Activated CD8-positive, alpha-beta T cell treated with anti-CD3 and anti-CD28 coated beads, Interleukin-2, amount 10 ng/mL, durations not matched to agents 7 days and 5 days (primary cell): ENCODE measurements around the gene PGK1. TPM values are rescaled to one million over a fixed set of nuclear protein-coding genes. Genes with fewer than 3 reads are reported as not detected.
"Not testable (repeated sequence)": the region's sequence is repeated elsewhere in the genome, so short reads cannot be mapped to it uniquely, and the experiment has no call there.

Source experiments
- ATAC-seq: fragments of 150-1000 bp; cut with Tn5 transposase; one replicate; pipeline ENCODE4 v1.10.0; 2021; ENCODE audit warnings: moderate library complexity
- CTCF ChIA-PET: fragments of 350-600 bp; sonication (Branson Sonifier 250); formaldehyde crosslinking; loops from one replicate; lab custom pipeline; 2021; ENCODE audit warnings: antibody characterized with exemption; lab: Charles Lee
- POLR2A ChIA-PET: fragments of 350-600 bp; sonication (Branson Sonifier 250); formaldehyde crosslinking; loops from one replicate; lab custom pipeline; 2021; ENCODE audit warnings: antibody characterized with exemption; lab: Charles Lee
- DNase-seq: peaks from one replicate; pipeline ENCODE4 v3.0.0-alpha.2; 2020
- H3K27ac Mint-ChIP-seq: one replicate; pipeline ENCODE4 v1.8.0; 2021; ENCODE audit warnings: mild to moderate bottlenecking, mixed read lengths
- H3K27me3 Mint-ChIP-seq: one replicate; pipeline ENCODE4 v1.8.0; 2021; ENCODE audit warnings: low read depth, mixed read lengths
- H3K36me3 Mint-ChIP-seq: one replicate; pipeline ENCODE4 v1.8.0; 2021; ENCODE audit warnings: low read depth, mixed read lengths
- H3K4me1 Mint-ChIP-seq: one replicate; pipeline ENCODE4 v1.8.0; 2021; ENCODE audit warnings: low read depth, mixed read lengths
- H3K4me3 Mint-ChIP-seq: one replicate; pipeline ENCODE4 v1.8.0; 2021; ENCODE audit warnings: mild to moderate bottlenecking, mixed read lengths
- H3K9me3 Mint-ChIP-seq: one replicate; pipeline ENCODE4 v1.8.0; 2022; ENCODE audit warnings: mixed read lengths; ENCODE audit not compliant: insufficient read depth
- total RNA-seq, 2 experiments: library from RNA; stranded (reverse); gene quantifications; one replicate each; pipeline ENCODE4 v1.2.3, GENCODE V29; 2021

PGK1 gene
- 1,000 to 10,000 TPM; 1,137 to 1,152 TPM for total RNA-seq

- Mint-ChIP-seq H3K4me1 (peaks cover 44% of the 10 kb centered on the region), H3K27me3 (no peaks in the 10 kb centered on the region), H3K27ac (peak within 1 kb of the TSS; percentile 95), H3K9me3 (no peaks in the 10 kb centered on the region), H3K36me3 (peaks cover 54% of the 10 kb centered on the region), H3K4me3 (peak within 1 kb of the TSS; percentile 97)
- CTCF ChIA-PET, result no interaction called here
- DNase-seq (peak; percentile 95), ATAC-seq (peak; percentile 96)
- POLR2A ChIA-PET, result interaction anchor here (1.0 to 1.2 kb wide), 3 partner anchors 12 to 193 kb away, joined by 3 to 5 read pairs (median 3); partner anchors contain the start of gene ATP7A
Observed at GRCh38 chrX:78103623-78104446, at the start of gene PGK1. Gene PGK1, plus strand, starts transcription at chrX:78104248. Its CDS starts 93 bp downstream, at chrX:78104341.

DNA sequence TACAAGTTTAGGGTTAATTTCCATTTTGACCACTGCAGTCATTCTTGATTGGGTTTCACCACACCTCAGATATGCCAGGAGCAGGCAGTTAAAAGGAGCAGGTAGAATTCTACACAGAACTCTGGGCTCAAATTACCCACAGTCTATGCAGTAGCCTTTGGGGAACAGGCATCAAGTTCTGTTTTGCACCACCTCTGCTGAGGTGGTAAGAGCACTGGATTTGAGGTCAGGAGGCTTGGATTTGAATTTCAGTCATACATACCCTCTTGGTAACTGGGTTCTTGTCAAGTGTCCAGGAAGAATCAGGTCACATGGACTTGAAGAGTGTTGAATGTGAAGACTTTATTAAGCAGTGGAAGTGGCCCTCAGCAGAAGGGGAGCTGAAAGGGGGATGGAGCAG, 40.4 kb upstream of the PGK1 start:
- H3K36me3 Mint-ChIP-seq, result no peaks in the 10 kb centered on the region
- H3K4me1 Mint-ChIP-seq, result peaks cover 12% of the 10 kb centered on the region
- POLR2A ChIA-PET, result no interaction called here
- no peak overlapping the region for H3K4me3 Mint-ChIP-seq
- H3K27me3 Mint-ChIP-seq, result no peaks in the 10 kb centered on the region
- DNase-seq, result no peak
- no peak for ATAC-seq
- no peak overlapping the region for H3K27ac Mint-ChIP-seq
- CTCF ChIA-PET, result no interaction called here
- no peaks in the 10 kb centered on the region for H3K9me3 Mint-ChIP-seq

DNA sequence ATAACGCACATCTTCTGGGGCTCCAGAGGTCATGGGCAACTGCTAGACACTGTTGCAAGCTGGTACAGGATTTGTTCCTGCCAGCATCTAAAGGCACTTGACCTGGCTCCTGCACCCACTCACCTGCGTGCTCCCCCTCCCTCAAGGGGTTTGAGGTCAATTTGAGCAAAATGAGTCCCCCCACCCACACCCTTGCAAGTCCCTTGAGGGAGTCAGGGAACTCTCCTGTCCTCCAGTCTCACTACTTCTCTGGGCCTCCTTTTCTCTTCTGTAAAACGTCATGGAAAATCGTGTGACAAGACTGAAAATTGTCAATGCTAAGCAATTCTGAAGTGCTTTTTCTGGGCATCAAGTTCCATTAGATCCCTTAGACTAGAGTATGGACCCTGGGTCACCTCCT, 39.9 kb upstream of the PGK1 start:
- Mint-ChIP-seq H3K36me3 (no peaks in the 10 kb centered on the region), H3K9me3 (no peaks in the 10 kb centered on the region), H3K4me1 (peaks cover 12% of the 10 kb centered on the region), H3K4me3 (no peak overlapping the region), H3K27ac (no peak overlapping the region), H3K27me3 (no peaks in the 10 kb centered on the region)
- POLR2A ChIA-PET, result interaction anchor here (0.6 kb wide), 1 partner anchor 102 kb away, joined by 4 read pairs; no protein-coding TSS in a partner anchor
- CTCF ChIA-PET, result interaction anchor here (0.8 kb wide), 1 partner anchor 39 kb away, joined by 4 read pairs; no protein-coding TSS in a partner anchor
- DNase-seq (no peak), ATAC-seq (no peak)

DNA sequence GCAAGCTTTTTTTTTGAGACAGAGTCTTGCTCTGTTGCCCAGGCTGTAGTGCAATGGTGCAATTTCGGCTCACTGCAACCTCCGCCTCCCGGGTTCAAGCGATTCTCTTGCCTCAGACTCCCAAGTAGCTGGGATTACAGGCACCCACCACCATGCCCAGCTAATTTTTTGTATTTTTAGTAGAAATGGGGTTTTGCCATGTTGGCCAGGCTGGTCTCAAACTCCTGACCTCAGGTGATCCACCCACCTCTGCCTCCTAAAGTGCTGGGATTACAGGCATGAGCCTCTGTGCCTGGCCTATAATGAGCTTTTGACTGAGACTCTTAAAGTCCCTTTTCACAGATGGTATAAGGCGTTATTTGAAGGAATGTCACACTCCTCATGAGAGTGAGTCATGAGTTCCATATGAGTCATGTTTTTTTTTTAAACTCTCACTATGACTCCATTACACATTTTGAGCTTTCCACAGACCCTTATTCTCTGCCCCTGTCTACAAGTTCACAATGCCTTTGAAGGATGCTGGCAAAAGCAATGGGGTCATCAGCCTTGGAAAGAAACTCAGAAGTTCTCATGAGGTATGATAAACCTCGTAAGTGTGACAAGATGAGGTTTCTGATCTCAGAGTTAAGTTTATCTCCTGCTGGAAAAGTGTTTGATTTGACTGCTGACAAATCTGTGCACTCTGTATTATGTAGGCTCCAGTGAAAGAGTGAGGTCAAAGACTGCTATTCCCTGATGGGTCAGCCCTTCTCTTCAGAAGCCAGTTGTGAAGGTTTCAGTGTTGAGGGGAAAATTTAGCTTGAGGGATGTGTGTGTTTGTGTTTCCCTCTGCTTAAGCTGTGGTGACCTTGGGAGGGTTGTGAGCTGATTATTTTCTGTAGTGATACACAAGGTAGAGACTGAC, 39.1 kb upstream of the PGK1 start:
- H3K4me1 Mint-ChIP-seq, result peaks cover 12% of the 10 kb centered on the region
- peak; percentile 75 for ATAC-seq
- DNase-seq, H3K9me3 Mint-ChIP-seq, H3K27me3 Mint-ChIP-seq, H3K4me3 Mint-ChIP-seq, H3K36me3 Mint-ChIP-seq: not testable (repeated sequence)
- peak overlapping the region; percentile 49 for H3K27ac Mint-ChIP-seq
- CTCF ChIA-PET, result interaction anchor here (0.8 to 1.8 kb wide), 4 partner anchors 9 to 40 kb away, joined by 3 to 5 read pairs (median 4); no protein-coding TSS in a partner anchor
- POLR2A ChIA-PET, result interaction anchor here (0.6 to 0.7 kb wide), 3 partner anchors 103 to 166 kb away, joined by 3 to 4 read pairs (median 3); partner anchors contain the start of gene COX7B

GRCh38 chrX:78066110-78066509, 37.9 kb upstream of the PGK1 start:
- no peaks in the 10 kb centered on the region for H3K36me3 Mint-ChIP-seq
- ATAC-seq (no peak), DNase-seq (no peak)
- H3K4me3 Mint-ChIP-seq, result no peak overlapping the region
- H3K27ac Mint-ChIP-seq, result no peak overlapping the region
- ChIA-PET CTCF (interaction anchor here (1.8 kb wide), 1 partner anchor 8 kb away, joined by 5 read pairs; no protein-coding TSS in a partner anchor), POLR2A (no interaction called here)
- no peaks in the 10 kb centered on the region for H3K9me3 Mint-ChIP-seq
- no peaks in the 10 kb centered on the region for H3K27me3 Mint-ChIP-seq
- peaks cover 12% of the 10 kb centered on the region for H3K4me1 Mint-ChIP-seq

GRCh38 chrX:78071331-78071730, 32.7 kb upstream of the PGK1 start:
- H3K27me3 Mint-ChIP-seq, result no peaks in the 10 kb centered on the region
- DNase-seq (no peak), ATAC-seq (no peak)
- POLR2A ChIA-PET, result interaction anchor here (1.5 kb wide), 1 partner anchor 172 kb away, joined by 3 read pairs; the partner anchor contains the start of gene COX7B
- H3K36me3 Mint-ChIP-seq, result peaks cover 12% of the 10 kb centered on the region
- H3K27ac Mint-ChIP-seq, result no peak overlapping the region
- H3K4me3 Mint-ChIP-seq, result no peak overlapping the region
- H3K4me1 Mint-ChIP-seq, result peaks cover 20% of the 10 kb centered on the region
- CTCF ChIA-PET, result no interaction called here
- H3K9me3 Mint-ChIP-seq, result peaks cover 7% of the 10 kb centered on the region

DNA sequence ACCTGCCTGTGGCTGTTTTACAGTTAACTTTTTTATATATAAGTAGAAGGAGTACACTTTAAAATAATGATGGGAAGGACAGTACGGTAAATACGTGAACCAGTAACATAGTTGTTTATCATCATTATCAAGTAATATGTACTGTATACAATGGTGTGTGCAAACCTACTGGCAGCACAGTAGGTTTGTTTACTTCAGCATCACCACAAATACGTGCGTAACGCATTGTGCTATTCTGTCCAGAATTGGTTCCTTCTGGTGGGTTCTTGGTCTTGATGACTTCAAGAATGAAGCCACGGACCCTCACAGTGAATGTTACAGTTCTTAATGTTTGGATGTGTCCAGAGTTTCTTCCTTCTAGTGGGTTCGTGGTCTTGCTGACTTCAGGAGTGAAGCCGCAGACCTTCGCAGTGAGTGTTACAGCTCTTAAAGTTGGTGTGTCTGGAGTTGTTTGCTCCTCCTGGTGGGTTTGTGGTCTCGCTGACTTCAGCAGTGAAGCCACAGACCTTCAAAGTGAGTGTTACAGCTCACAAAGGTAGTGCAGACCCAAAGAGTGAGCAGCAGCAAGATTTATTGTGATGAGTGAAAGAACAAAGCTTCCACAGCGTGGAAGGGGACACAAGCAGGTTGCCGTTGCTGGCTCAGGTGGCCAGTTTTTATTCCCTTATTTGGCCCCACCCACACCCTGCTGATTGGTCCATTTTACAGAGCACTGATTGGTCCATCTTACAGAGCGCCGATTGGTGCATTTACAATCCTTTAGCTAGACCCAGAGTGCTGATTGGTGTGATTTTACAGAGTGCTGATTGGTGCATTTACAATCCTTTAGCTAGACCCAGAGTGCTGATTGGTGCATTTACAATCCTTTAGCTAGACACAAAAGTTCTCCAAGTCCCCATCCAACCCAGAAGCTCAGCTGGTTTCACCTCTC, 30.6 kb upstream of the PGK1 start:
- DNase-seq, result peak; percentile 75
- Mint-ChIP-seq H3K36me3 (peaks cover 14% of the 10 kb centered on the region), H3K4me1 (peaks cover 16% of the 10 kb centered on the region), H3K27ac (peak overlapping the region; percentile 86), H3K4me3 (peak overlapping the region; percentile 44)
- not testable (repeated sequence) for H3K27me3 Mint-ChIP-seq, H3K9me3 Mint-ChIP-seq
- ChIA-PET POLR2A (interaction anchor here (0.6 to 1.5 kb wide), 2 partner anchors 163 to 178 kb away, joined by 3 to 4 read pairs; partner anchors contain the start of gene ATP7A), CTCF (interaction anchor here (1.0 to 1.8 kb wide), 4 partner anchors 8 to 48 kb away, joined by 3 to 5 read pairs (median 4); no protein-coding TSS in a partner anchor)
- peak; percentile 83 for ATAC-seq

- POLR2A ChIA-PET, result interaction anchor here (1.5 kb wide), 1 partner anchor 164 kb away, joined by 4 read pairs; the partner anchor contains the start of gene ATP7A
- peaks cover 14% of the 10 kb centered on the region for H3K36me3 Mint-ChIP-seq
- no peak overlapping the region for H3K27ac Mint-ChIP-seq
- peaks cover 7% of the 10 kb centered on the region for H3K9me3 Mint-ChIP-seq
- H3K4me3 Mint-ChIP-seq, result no peak overlapping the region
- no peaks in the 10 kb centered on the region for H3K27me3 Mint-ChIP-seq
- DNase-seq, result no peak
- CTCF ChIA-PET, result interaction anchor here (1.0 to 1.8 kb wide), 4 partner anchors 9 to 49 kb away, joined by 3 to 5 read pairs (median 4); no protein-coding TSS in a partner anchor
- peaks cover 16% of the 10 kb centered on the region for H3K4me1 Mint-ChIP-seq
- peak; percentile 52 for ATAC-seq
Observed at GRCh38 chrX:78074088-78074487, 30.0 kb upstream of the PGK1 start.

GRCh38 chrX:78075787-78076389, 28.2 kb upstream of the PGK1 start:
- CTCF ChIA-PET, result interaction anchor here (0.7 kb wide), 1 partner anchor 17 kb away, joined by 3 read pairs; no protein-coding TSS in a partner anchor
- POLR2A ChIA-PET, result no interaction called here
- H3K4me1 Mint-ChIP-seq, result peaks cover 16% of the 10 kb centered on the region
- no peak for DNase-seq
- no peak for ATAC-seq
- no peaks in the 10 kb centered on the region for H3K27me3 Mint-ChIP-seq
- peaks cover 7% of the 10 kb centered on the region for H3K9me3 Mint-ChIP-seq
- H3K27ac Mint-ChIP-seq, result peak overlapping the region; percentile 35
- no peak overlapping the region for H3K4me3 Mint-ChIP-seq
- H3K36me3 Mint-ChIP-seq, result peaks cover 14% of the 10 kb centered on the region

DNA sequence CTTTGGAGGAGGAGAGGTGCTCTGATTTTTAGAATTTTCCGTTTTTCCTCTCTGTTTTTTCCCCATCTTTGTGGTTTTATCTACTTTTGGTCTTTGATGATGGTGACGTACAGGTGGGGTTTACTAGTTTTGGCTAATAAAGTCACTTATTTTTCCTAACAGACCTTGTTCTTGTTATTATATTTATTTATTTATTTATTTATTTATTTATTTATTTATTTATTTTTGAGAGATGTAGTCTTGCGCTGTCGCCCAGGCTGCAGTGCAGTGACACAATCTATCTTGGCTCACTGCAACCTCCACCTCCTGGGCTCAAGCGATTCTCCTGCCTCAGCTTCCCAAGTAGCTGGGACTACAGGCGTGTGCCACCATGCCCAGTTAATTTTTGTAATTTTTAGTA, 22.6 kb upstream of the PGK1 start:
- DNase-seq, H3K4me3 Mint-ChIP-seq, POLR2A ChIA-PET, H3K27me3 Mint-ChIP-seq, H3K4me1 Mint-ChIP-seq, ATAC-seq, CTCF ChIA-PET, H3K27ac Mint-ChIP-seq, H3K9me3 Mint-ChIP-seq, H3K36me3 Mint-ChIP-seq: not testable (repeated sequence)
